ENCODE data around the gene WDR11.

The WDR11 gene

DNA sequence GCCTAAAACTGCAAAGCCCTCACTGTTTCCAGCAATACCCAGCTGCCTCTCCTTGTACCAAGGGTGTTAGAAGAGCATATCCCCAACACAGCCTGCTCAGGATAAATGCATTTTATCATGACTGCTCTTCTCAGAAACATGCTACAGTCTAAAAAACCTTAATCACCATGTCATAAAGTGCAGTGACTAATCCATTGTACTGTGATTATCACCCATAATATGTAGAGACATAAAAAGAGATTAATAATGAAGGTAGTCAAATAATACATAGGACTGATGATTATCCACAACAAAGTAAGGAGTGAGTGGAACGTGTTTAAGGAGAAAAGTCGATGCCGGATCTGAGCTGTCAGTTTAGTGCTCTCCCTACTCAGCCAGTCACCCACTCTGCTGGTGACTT, 12.2 kb upstream of the WDR11 start:
- TF ChIP-seq, protein P1, sequence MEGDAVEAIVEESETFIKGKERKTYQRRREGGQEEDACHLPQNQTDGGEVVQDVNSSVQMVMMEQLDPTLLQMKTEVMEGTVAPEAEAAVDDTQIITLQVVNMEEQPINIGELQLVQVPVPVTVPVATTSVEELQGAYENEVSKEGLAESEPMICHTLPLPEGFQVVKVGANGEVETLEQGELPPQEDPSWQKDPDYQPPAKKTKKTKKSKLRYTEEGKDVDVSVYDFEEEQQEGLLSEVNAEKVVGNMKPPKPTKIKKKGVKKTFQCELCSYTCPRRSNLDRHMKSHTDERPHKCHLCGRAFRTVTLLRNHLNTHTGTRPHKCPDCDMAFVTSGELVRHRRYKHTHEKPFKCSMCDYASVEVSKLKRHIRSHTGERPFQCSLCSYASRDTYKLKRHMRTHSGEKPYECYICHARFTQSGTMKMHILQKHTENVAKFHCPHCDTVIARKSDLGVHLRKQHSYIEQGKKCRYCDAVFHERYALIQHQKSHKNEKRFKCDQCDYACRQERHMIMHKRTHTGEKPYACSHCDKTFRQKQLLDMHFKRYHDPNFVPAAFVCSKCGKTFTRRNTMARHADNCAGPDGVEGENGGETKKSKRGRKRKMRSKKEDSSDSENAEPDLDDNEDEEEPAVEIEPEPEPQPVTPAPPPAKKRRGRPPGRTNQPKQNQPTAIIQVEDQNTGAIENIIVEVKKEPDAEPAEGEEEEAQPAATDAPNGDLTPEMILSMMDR (IDR thresholded peaks at IDR 0.05; ENCODE audit: low read depth, low read length, missing control alignments) = no peak
- in situ Hi-C loops (cut with HindIII; ENCODE audit: low sequenced_read_pairs) = no loop called here
- DNase-seq (ENCODE audit: low read depth) = no peak
- no peak overlapping the region for H3K4me3 ChIP-seq (ENCODE audit: low read depth, low read length)

DNA sequence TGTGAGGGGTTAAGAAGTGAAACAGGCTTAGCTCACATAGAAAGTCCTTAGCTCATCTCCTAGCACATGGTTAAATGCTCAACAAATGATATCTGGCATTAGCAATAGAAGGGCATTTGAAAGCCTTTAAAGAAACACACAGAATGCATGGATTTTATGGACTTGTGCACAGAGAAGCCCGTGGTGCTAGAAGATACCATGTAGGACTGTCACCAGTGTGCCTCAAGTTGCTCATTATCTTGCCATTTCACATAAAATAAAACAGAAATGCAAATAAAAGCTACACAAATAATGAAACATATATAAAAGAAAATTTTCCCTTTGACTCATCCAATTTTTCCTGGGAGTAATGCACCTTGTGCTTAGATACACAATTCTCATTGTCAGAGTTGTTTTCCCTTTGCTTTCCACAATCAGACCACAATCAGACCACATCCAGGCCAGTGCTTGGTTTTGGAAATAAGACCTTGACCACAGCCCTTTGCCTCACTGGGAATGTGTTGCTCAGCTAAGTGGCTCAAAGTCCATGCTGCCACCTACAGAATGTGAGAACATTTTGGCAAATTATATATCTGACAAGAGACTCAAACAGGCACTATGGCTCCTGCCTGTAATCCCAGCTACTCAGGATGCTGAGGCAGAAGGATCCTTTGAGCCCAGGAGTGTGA, 9.5 kb upstream of the WDR11 start:
- DNase-seq (ENCODE audit: low read depth) = peak; percentile 63
- TF ChIP-seq, protein P1 (IDR thresholded peaks at IDR 0.05; ENCODE audit: low read depth, low read length, missing control alignments) = no peak
- no peak overlapping the region for H3K4me3 ChIP-seq (ENCODE audit: low read depth, low read length)
- in situ Hi-C loops (cut with HindIII; ENCODE audit: low sequenced_read_pairs) = no loop called here

DNA sequence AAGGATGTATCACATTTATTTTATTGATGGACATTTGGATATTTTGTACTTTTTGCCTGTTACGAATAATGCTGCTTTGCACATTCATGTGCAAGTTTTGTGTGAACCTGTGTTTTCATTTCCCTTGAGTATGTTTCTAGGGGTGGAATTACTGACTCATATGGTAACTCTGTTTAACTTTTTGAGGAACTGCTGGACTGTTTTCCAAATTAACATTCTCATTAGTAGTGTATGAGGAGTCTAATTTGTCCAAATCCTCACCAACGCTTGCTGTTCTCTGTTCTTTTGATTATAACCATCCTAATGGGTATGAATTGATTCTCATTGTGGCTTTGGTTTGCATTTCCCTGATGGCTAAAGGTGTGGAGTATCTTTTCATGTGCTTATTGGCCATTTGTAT, 3.2 kb downstream of the WDR11 start:
- in situ Hi-C loops (cut with HindIII; ENCODE audit: low sequenced_read_pairs) = no loop called here
- H3K4me3 ChIP-seq (ENCODE audit: low read depth, low read length) = no peak overlapping the region
- no peak for DNase-seq (ENCODE audit: low read depth)
- TF ChIP-seq, protein P1 (IDR thresholded peaks at IDR 0.05; ENCODE audit: low read depth, low read length, missing control alignments) = no peak

DNA sequence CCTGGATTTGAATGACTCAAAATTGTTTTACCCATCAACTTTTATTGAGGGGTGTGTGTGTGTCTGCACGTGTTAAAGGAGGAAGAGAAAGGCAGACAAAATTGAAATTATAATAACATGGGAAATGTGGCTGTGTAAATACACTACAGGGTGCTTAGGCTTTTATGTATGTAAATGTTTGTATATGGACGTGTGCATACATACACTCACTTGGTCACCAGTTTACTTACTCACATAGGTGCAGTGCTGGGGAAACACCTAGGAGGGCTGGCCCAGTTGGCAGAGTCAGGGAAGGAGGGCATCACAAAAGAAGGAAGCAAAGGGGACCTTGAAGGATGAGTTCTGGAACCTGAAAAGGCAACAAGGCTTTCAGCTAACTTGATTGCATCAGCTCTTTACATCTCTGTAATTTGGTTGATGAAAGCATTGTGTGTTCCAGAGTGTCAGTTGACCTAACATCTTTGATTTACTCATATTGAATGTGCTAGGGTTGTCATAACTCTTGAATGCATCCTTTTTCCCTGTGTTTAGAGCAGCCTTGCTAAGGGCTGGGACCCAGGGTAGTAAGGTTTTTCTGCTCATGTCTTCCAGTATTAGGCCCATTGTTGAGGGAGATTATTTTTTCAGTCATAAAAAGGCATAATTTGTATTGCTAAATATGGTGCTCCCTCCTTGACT, 10.2 kb downstream of the WDR11 start:
- TF ChIP-seq, protein P1 (IDR thresholded peaks at IDR 0.05; ENCODE audit: low read depth, low read length, missing control alignments) = no peak
- in situ Hi-C loops (cut with HindIII; ENCODE audit: low sequenced_read_pairs) = no loop called here
- no peak overlapping the region for H3K4me3 ChIP-seq (ENCODE audit: low read depth, low read length)
- DNase-seq (ENCODE audit: low read depth) = no peak

DNA sequence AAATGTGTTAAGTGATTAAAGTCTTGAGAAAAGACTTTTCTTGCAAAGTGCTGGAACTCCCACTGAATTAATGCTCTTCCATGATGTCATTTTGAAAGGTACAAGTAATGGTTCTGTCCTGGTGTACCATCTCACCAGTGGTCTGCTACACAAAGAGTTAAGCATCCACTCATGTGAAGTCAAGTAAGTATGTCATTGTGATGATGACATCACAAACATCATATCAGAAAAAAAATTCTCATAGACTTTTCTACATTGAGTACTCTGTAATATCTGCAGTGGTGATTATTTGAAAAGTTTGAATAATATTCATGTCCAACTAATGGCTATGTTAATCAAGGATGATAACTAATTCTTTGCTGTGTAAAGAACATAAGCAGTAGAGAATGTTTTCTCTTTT, 22.6 kb downstream of the WDR11 start:
- in situ Hi-C loops (cut with HindIII; ENCODE audit: low sequenced_read_pairs) = no loop called here
- DNase-seq (ENCODE audit: low read depth) = no peak
- no peak overlapping the region for H3K4me3 ChIP-seq (ENCODE audit: low read depth, low read length)
- TF ChIP-seq, protein P1 (IDR thresholded peaks at IDR 0.05; ENCODE audit: low read depth, low read length, missing control alignments) = no peak

DNA sequence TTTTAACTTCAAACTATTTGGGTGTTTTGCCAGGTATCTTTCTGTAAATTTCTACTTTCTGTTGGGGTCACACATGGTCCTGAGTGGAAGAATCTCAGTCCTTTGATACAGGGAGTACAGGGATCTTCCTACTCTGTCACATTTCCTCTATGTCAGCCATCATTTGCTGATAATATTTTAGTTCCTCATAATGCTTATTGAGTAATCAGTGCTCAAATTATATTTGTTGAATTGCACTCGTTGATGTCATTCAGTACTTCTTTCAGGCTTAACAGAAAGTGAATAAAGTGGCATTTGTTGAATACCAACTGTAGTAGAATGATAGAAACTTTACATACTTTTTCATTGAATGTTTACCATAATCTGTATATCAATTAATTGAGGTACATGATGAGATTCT, 31.9 kb downstream of the WDR11 start:
- TF ChIP-seq, protein P1 (IDR thresholded peaks at IDR 0.05; ENCODE audit: low read depth, low read length, missing control alignments) = no peak
- no peak for DNase-seq (ENCODE audit: low read depth)
- in situ Hi-C loops (cut with HindIII; ENCODE audit: low sequenced_read_pairs) = no loop called here
- H3K4me3 ChIP-seq (ENCODE audit: low read depth, low read length) = no peak overlapping the region
